Osteocyte (in vitro differentiated cells): ENCODE measurements around the gene PKP3. TPM values are rescaled to one million over a fixed set of nuclear protein-coding genes. Genes with fewer than 3 reads are reported as not detected.

ENCODE experiments used
- DNase-seq: peaks from one replicate; pipeline ENCODE4 v3.0.0; 2021; ENCODE audit warnings: mixed read lengths; ENCODE audit not compliant: unreplicated experiment; ENCODE audit errors: extremely low spot score
- H3K27ac Mint-ChIP-seq: one replicate; pipeline ENCODE4 v1.8.0; 2021; ENCODE audit warnings: mild to moderate bottlenecking, mixed read lengths; ENCODE audit not compliant: unreplicated experiment
- H3K27me3 Mint-ChIP-seq: one replicate; pipeline ENCODE4 v1.8.0; 2021; ENCODE audit warnings: mixed read lengths; ENCODE audit not compliant: unreplicated experiment
- H3K36me3 Mint-ChIP-seq: one replicate; pipeline ENCODE4 v1.8.0; 2021; ENCODE audit warnings: mixed read lengths; ENCODE audit not compliant: unreplicated experiment
- H3K4me1 Mint-ChIP-seq: one replicate; pipeline ENCODE4 v1.8.0; 2021; ENCODE audit warnings: mixed read lengths; ENCODE audit not compliant: unreplicated experiment
- H3K4me3 Mint-ChIP-seq: one replicate; pipeline ENCODE4 v1.8.0; 2021; ENCODE audit warnings: mild to moderate bottlenecking, moderate library complexity, mixed read lengths; ENCODE audit not compliant: unreplicated experiment
- H3K9me3 Mint-ChIP-seq: one replicate; pipeline ENCODE4 v1.8.0; 2021; ENCODE audit warnings: mixed read lengths; ENCODE audit not compliant: unreplicated experiment
- CTCF ChIP-seq: fragments of 200-600 bp; sonication (generic); IDR thresholded peaks from 2 replicates; pipeline ENCODE4 v1.5.0; 2021; ENCODE audit warnings: antibody characterized with exemption, mild to moderate bottlenecking, moderate library complexity
- total RNA-seq: library from RNA; stranded (reverse); gene quantifications from 2 replicates; pipeline ENCODE4 v1.2.1, GENCODE V29; 2021

The PKP3 gene
- total RNA-seq, 1 donor from 2014 or later = 0.40 TPM

- no peaks in the 10 kb centered on the region for H3K36me3 Mint-ChIP-seq
- H3K27ac Mint-ChIP-seq = no peak overlapping the region
- no peaks in the 10 kb centered on the region for H3K9me3 Mint-ChIP-seq
- peak overlapping the region; percentile 57 for H3K4me3 Mint-ChIP-seq
- no peak for TF ChIP-seq CTCF
- no peak for DNase-seq
- no peaks in the 10 kb centered on the region for H3K27me3 Mint-ChIP-seq
- H3K4me1 Mint-ChIP-seq = peaks cover 28% of the 10 kb centered on the region
Measured at GRCh38 chr11:416757-417621, 23.0 kb downstream of the PKP3 start.

- DNase-seq = no peak
- no peak for TF ChIP-seq CTCF
- Mint-ChIP-seq H3K4me3 (peak overlapping the region; percentile 62), H3K36me3 (no peaks in the 10 kb centered on the region), H3K27me3 (no peaks in the 10 kb centered on the region), H3K27ac (peak overlapping the region; percentile 60), H3K4me1 (peaks cover 28% of the 10 kb centered on the region), H3K9me3 (no peaks in the 10 kb centered on the region)
Measured at GRCh38 chr11:417652-418342, 23.8 kb downstream of the PKP3 start.

- no peak for TF ChIP-seq CTCF
- Mint-ChIP-seq H3K4me1 (peaks cover 23% of the 10 kb centered on the region), H3K27ac (no peak overlapping the region), H3K4me3 (no peak overlapping the region), H3K27me3 (no peaks in the 10 kb centered on the region), H3K9me3 (no peaks in the 10 kb centered on the region), H3K36me3 (no peaks in the 10 kb centered on the region)
- no peak for DNase-seq
Measured at GRCh38 chr11:418343-419247, 24.6 kb downstream of the PKP3 start.

GRCh38 chr11:419248-420005 is 25.4 kb downstream of the PKP3 start:
- peaks cover 21% of the 10 kb centered on the region for H3K4me1 Mint-ChIP-seq
- H3K27me3 Mint-ChIP-seq = peaks cover 2% of the 10 kb centered on the region
- no peak overlapping the region for H3K27ac Mint-ChIP-seq
- TF ChIP-seq CTCF = no peak
- no peak for DNase-seq
- H3K4me3 Mint-ChIP-seq = no peak overlapping the region
- H3K36me3 Mint-ChIP-seq = no peaks in the 10 kb centered on the region
- no peaks in the 10 kb centered on the region for H3K9me3 Mint-ChIP-seq
